PC-9 (cell line): Measurements from ENCODE around the gene TCEA2. TPM values are rescaled to one million over a fixed set of nuclear protein-coding genes. Genes with fewer than 3 reads are reported as not detected.
A peak's percentile ranks its signal among the peaks of the same experiment; 100 is the strongest.

Experiments used
- BruUV-seq: library from RNA; stranded (reverse); fragments of 400-500 nt; replicated peaks from 2 replicates; lab custom pipeline; 2021; lab: Mats Ljungman, UMichigan
- CTCF ChIA-PET: fragments of 300-600 bp; sonication (Branson Sonifier 250); formaldehyde crosslinking; loops from one replicate; lab custom pipeline; 2022; ENCODE audit warnings: antibody characterized with exemption; lab: Charles Lee
- POLR2A ChIA-PET: fragments of 300-600 bp; sonication (Branson Sonifier 250); formaldehyde crosslinking; loops from one replicate; lab custom pipeline; 2022; ENCODE audit warnings: antibody characterized with exemption; ENCODE audit not compliant: unreplicated experiment; lab: Charles Lee
- DNase-seq, 2 experiments: peaks; one replicate each; pipeline versions ENCODE4 v3.0.0 to v3.0.0-alpha.2; 2015 to 2022; ENCODE audit warnings: mixed read lengths in 1 of 2
- H2AFZ ChIP-seq: fragments of 200-600 bp; sonication (generic); 2 replicates; pipeline ENCODE4 v1.8.1; 2017; ENCODE audit warnings: antibody characterized with exemption
- H3F3A ChIP-seq: fragments of 200-600 bp; sonication (generic); 2 replicates; pipeline ENCODE4 v1.8.1; 2017; ENCODE audit warnings: antibody characterized with exemption, mild to moderate bottlenecking, low read depth; ENCODE audit not compliant: insufficient read depth
- H3K27ac ChIP-seq: fragments of 200-600 bp; sonication (generic); 2 replicates; pipeline ENCODE4 v1.6.1; 2016; ENCODE audit warnings: mixed run types
- H3K27me3 ChIP-seq: fragments of 200-600 bp; sonication (generic); 2 replicates; pipeline ENCODE4 v1.6.1; 2016; ENCODE audit warnings: low read depth, mixed run types; ENCODE audit not compliant: insufficient read depth
- H3K36me3 ChIP-seq: fragments of 200-600 bp; sonication (generic); 2 replicates; pipeline ENCODE4 v1.6.1; 2016; ENCODE audit warnings: low read depth, mixed run types
- H3K4me1 ChIP-seq: fragments of 200-600 bp; sonication (generic); replicated peaks from 2 replicates; pipeline ENCODE4 v1.6.1; 2016; ENCODE audit warnings: mixed run types; ENCODE audit not compliant: insufficient read depth
- H3K4me2 ChIP-seq: fragments of 200-600 bp; sonication (generic); 2 replicates; pipeline ENCODE4 v1.6.1; 2017; ENCODE audit warnings: mixed run types
- H3K4me3 ChIP-seq: fragments of 200-600 bp; sonication (generic); 2 replicates; pipeline ENCODE4 v1.6.1; 2016; ENCODE audit warnings: mixed run types
- H3K79me2 ChIP-seq: fragments of 200-600 bp; sonication (generic); 2 replicates; pipeline ENCODE4 v1.6.1; 2017; ENCODE audit warnings: low read depth, mixed run types
- H3K9me2 ChIP-seq: fragments of 200-600 bp; sonication (generic); 2 replicates; pipeline ENCODE4 v1.8.1; 2017; ENCODE audit warnings: mild to moderate bottlenecking; ENCODE audit not compliant: insufficient read depth
- H3K9me3 ChIP-seq: fragments of 200-600 bp; sonication (generic); 2 replicates; pipeline ENCODE4 v1.8.1; 2016; ENCODE audit warnings: low read depth; ENCODE audit not compliant: insufficient read depth
- H4K20me1 ChIP-seq: fragments of 200-600 bp; sonication (generic); 2 replicates; pipeline ENCODE4 v1.8.1; 2017; ENCODE audit not compliant: insufficient read depth
- EZH2 ChIP-seq: fragments of 200-600 bp; sonication (generic); IDR thresholded peaks from 2 replicates; pipeline ENCODE4 v1.8.0; 2017; ENCODE audit warnings: antibody characterized with exemption, low read depth
- intact Hi-C: fragments of 100-400 bp; cut with micrococcal nuclease; formaldehyde crosslinking; loops from one replicate; pipeline ENCODE4 v1.10.0; 2022; ENCODE audit not compliant: unreplicated experiment
- total RNA-seq: library from RNA; stranded (reverse); gene quantifications from 2 replicates; pipeline ENCODE4 v1.2.3, GENCODE V29; 2021
- TF ChIP-seq, protein P1 (sequence below): fragments of 200-600 bp; sonication (generic); conservative IDR thresholded peaks from 2 replicates; pipeline ENCODE4 v1.6.1; 2017; ENCODE audit warnings: mixed run types, antibody characterized with exemption, mild to moderate bottlenecking, moderate library complexity

The TCEA2 gene
- total RNA-seq, 1 experiment from 2014 or later: 100 TPM

DNA sequence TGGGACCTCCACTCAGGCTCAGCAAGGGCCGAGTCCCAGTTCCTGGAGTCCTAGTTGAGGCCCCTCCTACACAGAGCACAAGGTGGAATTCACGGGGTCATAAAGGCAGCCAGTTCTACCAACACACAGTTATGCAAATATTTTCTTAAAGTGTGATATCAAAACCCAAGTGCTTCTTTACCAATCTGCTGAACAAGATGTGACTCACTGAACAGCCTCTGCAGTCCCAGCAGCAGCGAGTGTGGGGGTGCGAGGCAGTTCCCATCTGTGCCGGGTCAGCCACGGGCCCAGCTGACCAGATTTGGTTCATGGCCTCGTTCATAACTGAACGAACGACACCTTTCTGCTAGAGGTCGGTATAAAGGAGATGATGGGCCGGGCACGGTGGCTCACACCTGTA, 4.5 kb upstream of the TCEA2 start:
- Histone ChIP-seq H3K36me3 (no peaks in the 10 kb centered on the region), H2AFZ (no peak overlapping the region), H3K9me3 (no peaks in the 10 kb centered on the region), H3K9me2 (no peaks in the 10 kb centered on the region), H4K20me1 (no peaks in the 10 kb centered on the region), H3K27me3 (no peaks in the 10 kb centered on the region), H3F3A (peaks cover 28% of the 10 kb centered on the region; the same call in 1 of the 2 replicates), H3K4me2 (peak overlapping the region; percentile 20; the same call in 1 of the 2 replicates), H3K27ac (no peak overlapping the region), H3K4me3 (no peak overlapping the region), H3K79me2 (peaks cover 4% of the 10 kb centered on the region), H3K4me1 (peaks cover 21% of the 10 kb centered on the region)
- intact Hi-C loops: loop anchor here (5.0 kb wide), 2 partner anchors 521 to 621 kb away; partner anchors contain the start of gene PTK6
- ChIA-PET CTCF (no interaction called here), POLR2A (no interaction called here)
- no peak for TF ChIP-seq EZH2
- TF ChIP-seq, protein P1, sequence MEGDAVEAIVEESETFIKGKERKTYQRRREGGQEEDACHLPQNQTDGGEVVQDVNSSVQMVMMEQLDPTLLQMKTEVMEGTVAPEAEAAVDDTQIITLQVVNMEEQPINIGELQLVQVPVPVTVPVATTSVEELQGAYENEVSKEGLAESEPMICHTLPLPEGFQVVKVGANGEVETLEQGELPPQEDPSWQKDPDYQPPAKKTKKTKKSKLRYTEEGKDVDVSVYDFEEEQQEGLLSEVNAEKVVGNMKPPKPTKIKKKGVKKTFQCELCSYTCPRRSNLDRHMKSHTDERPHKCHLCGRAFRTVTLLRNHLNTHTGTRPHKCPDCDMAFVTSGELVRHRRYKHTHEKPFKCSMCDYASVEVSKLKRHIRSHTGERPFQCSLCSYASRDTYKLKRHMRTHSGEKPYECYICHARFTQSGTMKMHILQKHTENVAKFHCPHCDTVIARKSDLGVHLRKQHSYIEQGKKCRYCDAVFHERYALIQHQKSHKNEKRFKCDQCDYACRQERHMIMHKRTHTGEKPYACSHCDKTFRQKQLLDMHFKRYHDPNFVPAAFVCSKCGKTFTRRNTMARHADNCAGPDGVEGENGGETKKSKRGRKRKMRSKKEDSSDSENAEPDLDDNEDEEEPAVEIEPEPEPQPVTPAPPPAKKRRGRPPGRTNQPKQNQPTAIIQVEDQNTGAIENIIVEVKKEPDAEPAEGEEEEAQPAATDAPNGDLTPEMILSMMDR: no peak
- DNase-seq: peak in 1 of 2 experiments; percentile 49
- no TSS peak for BruUV-seq

DNA sequence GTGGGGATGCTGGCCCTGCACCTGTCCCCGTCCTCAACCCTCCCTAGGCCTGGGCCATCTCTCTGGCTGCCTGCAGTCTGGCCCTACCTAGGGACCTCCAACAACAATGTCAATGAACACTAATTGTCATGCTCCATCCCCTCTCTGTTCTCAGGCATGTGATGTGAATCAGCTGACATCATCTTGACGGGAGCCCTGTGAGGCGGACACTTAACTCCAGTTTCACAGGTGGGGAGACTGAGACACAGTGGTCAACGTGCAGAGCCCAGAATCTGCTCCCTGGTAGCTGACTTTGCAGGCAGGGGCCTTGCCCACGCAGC, 762 bp upstream of the TCEA2 start:
- BruUV-seq: TSS peak; percentile 96
- Histone ChIP-seq H3K36me3 (no peaks in the 10 kb centered on the region), H3K4me1 (peaks cover 56% of the 10 kb centered on the region), H3K9me3 (no peaks in the 10 kb centered on the region), H4K20me1 (peaks cover 5% of the 10 kb centered on the region), H2AFZ (peak overlapping the region; percentile 85), H3F3A (peaks cover 31% of the 10 kb centered on the region; the same call in 1 of the 2 replicates), H3K4me3 (peak overlapping the region; percentile 90), H3K9me2 (no peaks in the 10 kb centered on the region), H3K27me3 (no peaks in the 10 kb centered on the region), H3K79me2 (peaks cover 19% of the 10 kb centered on the region), H3K4me2 (peak overlapping the region; percentile 96), H3K27ac (peak overlapping the region; percentile 48; the same call in 1 of the 2 replicates)
- no peak for DNase-seq
- TF ChIP-seq, protein P1: no peak
- TF ChIP-seq EZH2: no peak
- ChIA-PET POLR2A (interaction anchor here (0.6 to 1.0 kb wide), 3 partner anchors 81 to 542 kb away, joined by 3 to 7 read pairs (median 3); partner anchors contain the start of genes PPDPF and PRPF6), CTCF (interaction anchor here (1.0 kb wide), 1 partner anchor 82 kb away, joined by 3 read pairs; the partner anchor contains the start of gene PRPF6)
- intact Hi-C loops: loop anchor here (2.0 to 10.0 kb wide), 4 partner anchors 17 to 197 kb away; partner anchors contain the start of genes ABHD16B, RGS19, TPD52L2 and UCKL1

DNA sequence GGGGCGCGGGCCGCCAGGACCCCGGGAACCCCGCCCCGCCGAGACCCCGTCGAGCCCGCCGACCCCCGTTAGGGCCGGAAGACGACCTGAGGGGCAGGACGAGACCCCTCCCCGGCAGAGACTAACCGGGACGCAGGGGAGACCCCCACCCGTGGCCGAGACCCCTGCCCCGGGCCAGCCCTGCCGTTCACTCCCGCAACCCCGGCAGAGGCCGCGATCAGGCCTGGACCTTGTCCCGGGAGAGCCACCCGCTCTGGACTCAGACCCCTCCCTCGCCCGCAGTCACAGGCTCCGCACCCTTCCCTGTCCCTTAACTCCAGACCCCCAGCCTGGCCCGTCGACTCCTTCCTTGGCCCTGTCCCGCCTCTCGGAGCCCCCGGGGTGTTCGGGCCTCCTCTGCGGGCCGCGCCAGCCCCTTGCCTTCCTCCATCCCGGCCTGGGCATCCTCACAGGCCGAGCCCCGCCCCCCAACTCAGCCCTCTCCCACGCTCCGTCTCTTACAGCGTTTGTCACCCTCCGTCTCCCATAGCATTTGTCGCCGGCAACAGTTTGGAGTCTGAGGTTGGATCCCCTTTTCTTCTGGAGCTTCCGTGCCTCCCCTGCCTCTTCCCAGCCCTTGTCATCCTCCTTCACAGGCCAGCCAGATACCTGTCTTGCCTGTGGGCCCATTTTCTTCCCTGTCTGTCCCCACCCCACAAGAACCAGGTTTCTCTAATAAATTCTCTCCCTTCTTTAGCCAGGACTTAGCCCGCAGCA, 569 bp downstream of the TCEA2 start:
- no peak for DNase-seq
- peak overlapping the region; percentile 85 for H2AFZ ChIP-seq
- no TSS peak for BruUV-seq
- no peaks in the 10 kb centered on the region for H3K9me3 ChIP-seq
- no peaks in the 10 kb centered on the region for H3K9me2 ChIP-seq
- no peaks in the 10 kb centered on the region for H3K36me3 ChIP-seq
- H3K4me3 ChIP-seq: peak overlapping the region; percentile 90
- peak overlapping the region; percentile 96 for H3K4me2 ChIP-seq
- ChIA-PET CTCF (interaction anchor here (1.0 kb wide), 1 partner anchor 83 kb away, joined by 3 read pairs; the partner anchor contains the start of gene PRPF6), POLR2A (interaction anchor here (0.6 to 1.0 kb wide), 8 partner anchors 9 to 791 kb away, joined by 3 to 18 read pairs (median 4); partner anchors contain the start of genes ARFGAP1, HELZ2 and PRPF6)
- intact Hi-C loops: loop anchor here (1.0 to 10.0 kb wide), 5 partner anchors 15 to 199 kb away; partner anchors contain the start of genes ABHD16B, PRPF6, RGS19 and TPD52L2
- no peak for TF ChIP-seq EZH2
- TF ChIP-seq, protein P1: no peak
- H3K27me3 ChIP-seq: no peaks in the 10 kb centered on the region
- H3F3A ChIP-seq: peaks cover 31% of the 10 kb centered on the region; the same call in 1 of the 2 replicates
- peaks cover 5% of the 10 kb centered on the region for H4K20me1 ChIP-seq
- peak overlapping the region; percentile 61 for H3K27ac ChIP-seq
- peaks cover 19% of the 10 kb centered on the region for H3K79me2 ChIP-seq
- H3K4me1 ChIP-seq: peaks cover 47% of the 10 kb centered on the region
